ENCODE results near the gene LRIG1. TPM values are rescaled to one million over a fixed set of nuclear protein-coding genes. Genes with fewer than 3 reads are reported as not detected.

The LRIG1 gene
- 24.2 TPM for polyA plus RNA-seq (2012; ENCODE audit: insufficient read length, low read depth)

- TF ChIP-seq SIN3A (IDR thresholded peaks at IDR 0.05; ENCODE audit: borderline replicate concordance, insufficient read depth, low read length) (no peak), REST (IDR thresholded peaks at IDR 0.05; ENCODE audit: insufficient read depth in 1 of 2, low read depth in 2 of 2, low read length in 2 of 2) (no peak), FOXP2 (optimal IDR thresholded peaks at IDR 0.05; ENCODE audit: borderline replicate concordance, extremely low read depth, extremely low read length, insufficient read depth) (peak; percentile 81), TAF1 (IDR thresholded peaks at IDR 0.05; ENCODE audit: borderline replicate concordance, insufficient read depth, low read length) (peak; percentile 53; the same call in 1 of the 2 replicates), POLR2AphosphoS5 (IDR thresholded peaks at IDR 0.05; ENCODE audit: low read depth, low read length) (no peak)
Observed at GRCh38 chr3:66500576-66501482, at the start of gene LRIG1. Gene LRIG1, minus strand, starts transcription at chr3:66501022. Its CDS starts 615 bp downstream, at chr3:66500407.

- no peak for TF ChIP-seq REST (IDR thresholded peaks at IDR 0.05; ENCODE audit: insufficient read depth in 1 of 2, low read depth in 2 of 2, low read length in 2 of 2)
Observed at GRCh38 chr3:66544619-66545429, 44.0 kb upstream of the LRIG1 start.

- TF ChIP-seq FOXP2 (optimal IDR thresholded peaks at IDR 0.05; ENCODE audit: borderline replicate concordance, extremely low read depth, extremely low read length, insufficient read depth) = no peak
- no peak for TF ChIP-seq POLR2AphosphoS5 (IDR thresholded peaks at IDR 0.05; ENCODE audit: low read depth, low read length)
- no peak for TF ChIP-seq REST (IDR thresholded peaks at IDR 0.05; ENCODE audit: insufficient read depth in 1 of 2, low read depth in 2 of 2, low read length in 2 of 2)
- no peak for TF ChIP-seq TAF1 (IDR thresholded peaks at IDR 0.05; ENCODE audit: borderline replicate concordance, insufficient read depth, low read length)
- TF ChIP-seq SIN3A (IDR thresholded peaks at IDR 0.05; ENCODE audit: borderline replicate concordance, insufficient read depth, low read length) = no peak
Observed at GRCh38 chr3:66542153-66542552, 41.3 kb upstream of the LRIG1 start.

- no peak for TF ChIP-seq REST (IDR thresholded peaks at IDR 0.05; ENCODE audit: insufficient read depth in 1 of 2, low read depth in 2 of 2, low read length in 2 of 2)
- no peak for TF ChIP-seq TAF1 (IDR thresholded peaks at IDR 0.05; ENCODE audit: borderline replicate concordance, insufficient read depth, low read length)
- TF ChIP-seq POLR2AphosphoS5 (IDR thresholded peaks at IDR 0.05; ENCODE audit: low read depth, low read length) = no peak
- no peak for TF ChIP-seq FOXP2 (optimal IDR thresholded peaks at IDR 0.05; ENCODE audit: borderline replicate concordance, extremely low read depth, extremely low read length, insufficient read depth)
- no peak for TF ChIP-seq SIN3A (IDR thresholded peaks at IDR 0.05; ENCODE audit: borderline replicate concordance, insufficient read depth, low read length)
Observed at GRCh38 chr3:66539466-66539989, 38.7 kb upstream of the LRIG1 start.

Data from PFSK-1 (cell line).